ENCODE results near the gene PLCB4. TPM values are rescaled to one million over a fixed set of nuclear protein-coding genes. Genes with fewer than 3 reads are reported as not detected.

The PLCB4 gene
- total and polyA plus RNA-seq, 3 donors from 2014 or later, result 5.9 to 19.4 (median 15.5) TPM

GRCh38 chr20:9179867-9180266 is 111.0 kb downstream of the PLCB4 start:
- Histone ChIP-seq H3K4me1 (no peaks in the 10 kb centered on the region), H3K9me3 (no peaks in the 10 kb centered on the region), H3K27me3 (no peaks in the 10 kb centered on the region), H3K36me3 (ENCODE audit: low read depth, missing control alignments) (no peaks in the 10 kb centered on the region), H3K4me3 (no peak overlapping the region), H3K27ac (no peak overlapping the region)
- intact Hi-C loops (cut with DNase I; ENCODE audit: low total_unique reads), result no loop called here
- no peak for DNase-seq
- TF ChIP-seq POLR2A (IDR thresholded peaks at IDR 0.05), result no peak
- no peak for TF ChIP-seq CTCF (IDR thresholded peaks at IDR 0.05)

GRCh38 chr20:9180481-9181257 is 111.8 kb downstream of the PLCB4 start:
- Histone ChIP-seq H3K4me3 (no peak overlapping the region), H3K27ac (no peak overlapping the region), H3K36me3 (ENCODE audit: low read depth, missing control alignments) (no peaks in the 10 kb centered on the region), H3K27me3 (no peaks in the 10 kb centered on the region), H3K9me3 (no peaks in the 10 kb centered on the region), H3K4me1 (no peaks in the 10 kb centered on the region)
- no peak for TF ChIP-seq POLR2A (IDR thresholded peaks at IDR 0.05)
- TF ChIP-seq CTCF (IDR thresholded peaks at IDR 0.05), result no peak
- WGBS, 2 donors, result 71 to 82% methylated on average over 1 of the region's 1 CpG
- intact Hi-C loops (cut with DNase I; ENCODE audit: low total_unique reads), result no loop called here
- no peak for DNase-seq

GRCh38 chr20:9185511-9185910 is 116.6 kb downstream of the PLCB4 start:
- 92 to 96% methylated on average over 6 of the region's 6 CpGs for WGBS, 2 donors
- no peaks in the 10 kb centered on the region for H3K36me3 ChIP-seq (ENCODE audit: low read depth, missing control alignments)
- no peak overlapping the region for H3K27ac ChIP-seq
- no peaks in the 10 kb centered on the region for H3K4me1 ChIP-seq
- H3K27me3 ChIP-seq, result no peaks in the 10 kb centered on the region
- H3K9me3 ChIP-seq, result no peaks in the 10 kb centered on the region
- no peak overlapping the region for H3K4me3 ChIP-seq
- intact Hi-C loops (cut with DNase I; ENCODE audit: low total_unique reads), result no loop called here
- DNase-seq, result no peak
- TF ChIP-seq POLR2A (IDR thresholded peaks at IDR 0.05), result no peak
- TF ChIP-seq CTCF (IDR thresholded peaks at IDR 0.05), result no peak

- H3K4me1 ChIP-seq, result no peaks in the 10 kb centered on the region
- 53 to 57% methylated on average over 5 of the region's 5 CpGs for WGBS, 2 donors
- H3K36me3 ChIP-seq (ENCODE audit: low read depth, missing control alignments), result no peaks in the 10 kb centered on the region
- no peak for DNase-seq
- no peaks in the 10 kb centered on the region for H3K27me3 ChIP-seq
- H3K9me3 ChIP-seq, result no peaks in the 10 kb centered on the region
- TF ChIP-seq POLR2A (IDR thresholded peaks at IDR 0.05) (no peak), CTCF (IDR thresholded peaks at IDR 0.05) (no peak)
- H3K4me3 ChIP-seq, result no peak overlapping the region
- no peak overlapping the region for H3K27ac ChIP-seq
- intact Hi-C loops (cut with DNase I; ENCODE audit: low total_unique reads), result no loop called here
Measured at GRCh38 chr20:9186396-9186795, 117.5 kb downstream of the PLCB4 start.

- Histone ChIP-seq H3K27me3 (no peaks in the 10 kb centered on the region), H3K4me3 (no peak overlapping the region), H3K9me3 (no peaks in the 10 kb centered on the region), H3K4me1 (no peaks in the 10 kb centered on the region), H3K27ac (no peak overlapping the region), H3K36me3 (ENCODE audit: low read depth, missing control alignments) (no peaks in the 10 kb centered on the region)
- DNase-seq, result no peak
- TF ChIP-seq CTCF (IDR thresholded peaks at IDR 0.05) (no peak), POLR2A (IDR thresholded peaks at IDR 0.05) (no peak)
- 91 to 93% methylated on average over 6 of the region's 6 CpGs for WGBS, 2 donors
- intact Hi-C loops (cut with DNase I; ENCODE audit: low total_unique reads), result no loop called here
Measured at GRCh38 chr20:9195031-9195430, 126.1 kb downstream of the PLCB4 start.

All from testis (tissue), 3 donors.